ENCODE results near the gene PTPRH.
A peak's percentile ranks its signal among the peaks of the same experiment; 100 is the strongest.
"Not testable (repeated sequence)": the region's sequence is repeated elsewhere in the genome, so short reads cannot be mapped to it uniquely, and the experiment has no call there.

The PTPRH gene

DNA sequence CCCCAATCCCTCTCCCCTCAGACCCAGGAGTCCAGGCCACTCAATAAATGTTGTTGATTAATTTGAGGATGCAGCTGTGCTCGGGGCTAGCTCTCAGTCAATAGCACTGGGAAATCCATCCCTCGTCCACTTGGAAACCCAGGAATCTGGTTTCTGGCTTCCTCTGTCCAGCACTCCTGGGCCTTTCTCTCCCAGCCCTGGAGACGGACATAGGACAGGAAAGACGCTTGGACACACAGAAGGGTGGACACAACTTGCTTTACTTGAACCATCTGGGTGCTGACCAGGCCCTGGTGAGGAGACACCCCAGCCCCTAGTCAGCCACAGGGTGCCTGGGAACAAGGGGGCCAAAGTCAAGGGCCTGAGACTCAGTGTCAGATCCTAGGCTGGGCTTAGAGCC, 50.9 kb downstream of the PTPRH start:
- no peak for DNase-seq (ENCODE audit: low read depth)

DNA sequence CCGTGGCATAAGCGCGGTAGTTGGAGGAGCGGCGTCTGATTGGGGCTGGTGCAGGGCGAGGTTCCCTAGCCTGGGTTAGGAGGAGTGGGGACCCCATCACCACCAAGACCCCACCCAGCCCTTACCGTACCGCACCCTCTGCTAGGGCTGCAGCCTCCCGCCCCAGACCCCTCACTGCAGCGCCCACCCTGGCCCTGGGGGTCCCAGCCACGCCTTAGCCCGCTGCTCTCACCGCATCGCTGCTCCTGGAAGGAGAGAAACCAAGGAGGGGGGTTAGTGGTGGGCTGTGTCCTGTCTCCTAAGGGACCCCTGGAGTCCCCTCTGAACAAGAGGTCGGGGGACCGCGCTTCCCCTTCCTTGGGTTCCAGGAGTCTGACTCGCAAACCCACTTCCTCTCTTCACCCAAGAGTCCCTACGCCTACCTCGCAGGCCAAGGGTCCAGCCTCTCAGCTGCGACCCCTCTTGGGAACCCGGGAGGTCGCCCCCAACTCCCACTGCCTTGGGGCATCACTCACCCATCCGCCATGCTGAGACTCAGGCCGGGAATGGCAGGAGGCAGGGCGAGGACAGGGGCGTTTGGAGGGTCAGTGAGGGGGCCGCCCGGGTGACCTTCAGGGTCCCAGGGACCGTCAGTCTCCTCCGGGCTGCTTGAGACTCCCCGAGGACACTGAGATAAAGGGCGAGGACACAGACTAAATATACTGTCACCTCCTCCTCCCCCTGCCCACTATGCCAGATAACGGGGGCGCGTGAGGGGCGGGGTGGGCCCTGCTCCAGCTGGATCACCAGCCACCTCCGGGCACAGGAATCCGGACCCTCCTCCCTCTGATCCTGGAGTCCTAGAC, 52.0 kb downstream of the PTPRH start, which contains the start of gene TNNI3:
Gene TNNI3, minus strand, starts transcription at position 669 of the 845 bp plus-strand sequence. Its CDS starts 143 bp downstream, at position 526.
- DNase-seq (ENCODE audit: low read depth), result no peak

DNA sequence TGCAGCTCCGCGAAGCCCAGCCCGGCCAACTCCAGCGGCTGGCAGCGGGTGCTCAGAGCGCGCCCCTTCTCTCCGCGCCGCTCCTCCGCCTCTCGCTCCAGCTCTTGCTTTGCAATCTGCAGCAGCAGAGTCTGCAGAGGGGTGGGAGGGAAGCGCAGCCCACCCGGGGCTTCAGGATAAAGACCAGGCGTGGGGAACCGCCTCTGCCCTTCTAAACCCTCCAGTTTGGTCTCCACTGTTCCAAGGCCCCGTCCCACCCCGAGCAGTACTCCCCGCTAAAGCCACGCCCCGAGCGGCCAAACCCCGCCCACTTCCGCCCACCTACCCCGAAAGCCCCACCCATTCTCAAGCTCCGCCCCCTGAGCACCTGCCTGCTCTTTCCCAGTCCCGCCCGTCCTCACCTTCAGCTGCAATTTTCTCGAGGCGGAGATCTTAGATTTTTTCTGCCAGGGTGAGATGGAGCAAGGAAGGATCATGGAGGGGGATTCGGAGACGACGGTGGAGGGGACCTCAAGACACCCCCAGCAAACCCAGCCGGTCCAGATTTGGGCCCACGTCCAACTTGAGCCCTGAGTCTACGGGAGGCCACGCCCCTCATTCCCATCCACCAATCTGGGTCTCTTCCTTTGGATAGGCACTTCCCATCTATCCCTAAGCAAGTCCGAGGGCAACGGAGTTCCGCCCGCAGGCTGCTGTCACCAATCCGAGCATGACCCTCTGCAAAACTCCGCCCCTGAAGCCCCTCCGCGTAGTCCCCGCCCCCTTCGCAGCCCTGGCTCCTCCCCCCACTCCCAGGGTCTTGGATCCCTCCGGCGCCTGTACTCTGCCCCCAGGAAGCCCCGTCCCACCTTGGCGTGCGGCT, 52.9 kb downstream of the PTPRH start:
- DNase-seq (ENCODE audit: low read depth), result peak; percentile 30

- DNase-seq (ENCODE audit: low read depth), result not testable (repeated sequence)
These were observed 53.5 kb downstream of the PTPRH start for GRCh38 chr19:55155784-55156183.

- no peak for DNase-seq (ENCODE audit: low read depth)
These were observed 55.5 kb downstream of the PTPRH start for GRCh38 chr19:55153652-55154264.

- DNase-seq (ENCODE audit: low read depth), result no peak
These were observed 57.3 kb downstream of the PTPRH start for GRCh38 chr19:55152017-55152416.

DNA sequence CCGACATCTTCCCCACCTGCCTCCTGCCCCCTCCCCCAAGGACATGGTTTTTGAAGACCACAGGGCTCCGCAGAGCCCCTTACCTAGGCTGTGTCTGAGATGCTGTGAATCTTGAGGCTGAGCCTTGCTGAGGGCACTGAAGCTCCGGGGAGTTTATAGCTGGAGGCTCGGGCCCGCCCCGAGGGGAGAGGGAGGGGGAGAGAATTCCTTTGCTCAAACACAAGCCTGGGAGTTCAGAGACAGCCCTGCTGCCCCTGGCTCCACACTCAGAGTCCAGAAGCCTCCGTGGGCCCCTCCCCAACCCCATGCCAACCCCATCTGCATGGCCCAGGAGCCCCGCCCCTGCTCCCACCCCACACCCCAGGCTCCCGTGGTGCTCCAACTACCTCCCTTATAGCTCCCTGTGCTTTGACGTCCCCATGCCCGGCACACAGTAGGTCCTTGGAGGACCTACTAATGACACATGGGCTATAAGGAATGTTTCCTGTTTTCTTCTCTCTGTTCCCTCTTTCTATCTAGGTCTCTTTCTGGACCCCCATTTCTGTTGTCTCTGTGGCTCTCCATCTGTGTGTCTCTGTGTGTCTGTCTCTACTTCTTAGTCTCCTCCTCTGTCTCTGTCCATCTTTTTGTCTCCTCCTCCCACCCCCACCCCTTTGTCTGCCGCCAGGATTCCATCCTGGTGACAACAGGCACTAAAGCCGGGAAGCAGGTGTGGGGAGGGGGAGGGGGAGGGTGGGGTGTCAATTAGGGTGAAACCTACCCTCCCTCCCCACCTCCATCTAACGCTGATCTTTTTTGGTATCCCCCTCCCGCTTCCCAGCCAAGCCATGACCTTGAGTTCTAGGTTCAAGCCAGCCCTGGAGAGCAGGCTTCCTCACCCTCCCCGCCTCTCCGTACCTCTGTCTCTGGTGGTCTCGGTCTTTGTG, 60.0 kb downstream of the PTPRH start, which contains the start of gene TNNT1:
Gene TNNT1, minus strand, starts transcription at position 129 of the 926 bp plus-strand sequence. CDS start 2,049 bp downstream, outside the sequence.
- DNase-seq (ENCODE audit: low read depth), result no peak

DNA sequence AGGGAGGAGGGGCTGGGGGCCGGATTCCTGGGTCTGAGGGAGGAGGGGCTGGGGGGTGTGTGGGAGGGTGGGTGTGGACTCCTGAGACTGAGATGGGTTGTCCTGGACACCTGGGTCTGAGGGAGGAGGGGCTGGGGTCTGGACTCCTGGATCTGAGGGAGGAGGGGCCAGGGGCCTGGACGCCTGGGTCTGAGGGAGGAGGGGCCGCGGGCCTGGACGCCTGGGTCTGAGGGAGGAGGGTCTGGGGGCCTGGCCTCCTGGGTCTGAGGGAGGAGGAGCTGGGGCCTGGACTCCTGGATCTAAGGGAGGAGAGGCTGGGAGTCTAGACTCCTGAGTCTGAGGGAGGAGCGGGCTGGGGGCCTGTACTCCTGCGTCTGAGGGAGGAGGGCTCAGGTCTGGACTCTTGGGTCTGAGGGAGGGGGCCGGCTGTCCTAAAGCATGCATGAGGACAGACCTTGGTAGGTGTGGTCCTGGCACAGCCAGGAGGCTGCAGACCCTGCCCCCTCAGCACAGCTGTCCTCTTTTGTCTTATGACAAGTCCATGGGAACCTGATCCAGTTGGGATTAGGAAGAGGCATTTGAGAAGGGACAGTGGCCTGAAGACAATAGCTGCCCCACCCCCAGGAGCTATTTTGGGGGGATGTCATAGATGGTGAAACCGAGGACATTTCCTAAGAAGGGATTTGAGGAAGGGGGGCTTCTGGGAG, 61.6 kb downstream of the PTPRH start:
- no peak for DNase-seq (ENCODE audit: low read depth)

GRCh38 chr19:55146705-55147273, 62.5 kb downstream of the PTPRH start:
- no peak for DNase-seq (ENCODE audit: low read depth)

- no peak for DNase-seq (ENCODE audit: low read depth)
These were observed 63.1 kb downstream of the PTPRH start for GRCh38 chr19:55146078-55146704.

GRCh38 chr19:55145232-55145631, 64.1 kb downstream of the PTPRH start:
- no peak for DNase-seq (ENCODE audit: low read depth)

DNA sequence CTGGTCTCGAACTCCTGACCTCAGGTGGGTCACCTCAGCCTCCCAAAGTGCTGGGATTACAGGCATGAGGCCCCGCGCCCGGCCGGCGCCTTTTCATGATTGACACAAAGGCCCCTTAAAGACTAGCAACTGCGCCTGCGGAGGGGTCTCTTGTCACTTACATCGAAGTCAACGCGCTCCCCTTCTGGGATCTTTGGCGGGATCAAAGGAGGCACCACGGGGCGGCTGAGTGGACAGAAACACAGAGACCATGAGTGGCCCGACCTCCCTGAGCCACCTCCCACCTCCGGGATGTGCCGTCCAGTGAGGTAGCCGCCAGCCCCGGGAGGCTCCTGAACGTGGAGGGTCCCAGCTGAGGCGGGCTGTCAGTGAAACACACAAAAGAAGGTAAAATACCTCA, 67.6 kb downstream of the PTPRH start:
- DNase-seq (ENCODE audit: low read depth), result no peak

GRCh38 chr19:55137915-55138314, 71.4 kb downstream of the PTPRH start:
- no peak for DNase-seq (ENCODE audit: low read depth)

DNA sequence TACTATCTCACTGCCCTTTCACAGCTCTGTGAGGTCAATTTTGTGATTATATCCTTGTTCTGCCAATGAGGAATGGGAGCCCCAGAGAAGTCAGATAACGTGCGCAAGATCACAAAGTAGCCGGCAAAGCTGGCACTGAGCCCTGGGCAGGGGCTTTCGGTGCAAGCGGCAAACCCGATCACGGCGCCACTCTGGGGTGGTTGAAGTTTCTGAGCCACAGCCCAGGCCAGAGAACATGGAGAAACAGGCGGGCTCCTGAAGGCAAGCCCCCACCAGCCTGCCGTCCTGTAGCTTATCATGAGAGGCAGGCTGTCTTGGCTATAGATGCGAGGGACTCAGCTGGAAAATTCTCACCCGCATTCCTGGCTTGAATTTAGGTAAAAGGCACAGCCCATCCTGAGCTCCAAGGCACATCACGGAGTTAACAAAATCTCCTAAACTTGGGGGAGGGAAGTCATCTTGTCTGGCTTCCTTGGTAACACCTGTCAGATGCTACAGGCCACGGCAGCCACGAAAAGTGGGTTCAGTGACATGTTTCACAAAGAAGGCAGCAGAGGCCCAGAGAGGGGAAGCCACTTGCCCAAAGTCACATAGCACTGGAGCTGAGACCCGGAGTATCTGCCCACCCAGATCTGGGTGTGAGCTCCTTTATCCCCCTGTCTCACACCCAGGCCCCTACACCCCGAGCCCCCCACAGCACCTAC, 72.8 kb downstream of the PTPRH start:
- no peak for DNase-seq (ENCODE audit: low read depth)

DNA sequence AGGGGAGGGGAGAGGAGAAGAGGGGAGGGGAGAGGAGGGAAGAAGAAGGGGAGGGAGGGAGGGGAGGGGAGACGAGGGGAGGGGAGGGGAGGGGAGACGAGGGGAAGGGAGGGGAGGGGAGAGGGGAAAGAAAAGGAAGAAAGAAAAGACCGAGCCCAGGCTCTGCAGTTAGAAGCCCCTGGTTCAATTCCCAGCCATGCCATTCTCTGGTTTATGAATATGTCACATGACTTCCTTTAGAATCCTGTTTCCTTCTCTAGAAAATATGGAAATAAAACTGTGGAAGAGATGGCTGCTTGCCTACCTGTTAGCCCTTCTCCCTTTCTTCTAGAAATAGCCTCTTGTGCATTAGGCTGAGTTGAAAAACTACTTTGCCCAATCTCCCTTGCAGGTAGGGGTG, 74.6 kb downstream of the PTPRH start:
- no peak for DNase-seq (ENCODE audit: low read depth)

DNA sequence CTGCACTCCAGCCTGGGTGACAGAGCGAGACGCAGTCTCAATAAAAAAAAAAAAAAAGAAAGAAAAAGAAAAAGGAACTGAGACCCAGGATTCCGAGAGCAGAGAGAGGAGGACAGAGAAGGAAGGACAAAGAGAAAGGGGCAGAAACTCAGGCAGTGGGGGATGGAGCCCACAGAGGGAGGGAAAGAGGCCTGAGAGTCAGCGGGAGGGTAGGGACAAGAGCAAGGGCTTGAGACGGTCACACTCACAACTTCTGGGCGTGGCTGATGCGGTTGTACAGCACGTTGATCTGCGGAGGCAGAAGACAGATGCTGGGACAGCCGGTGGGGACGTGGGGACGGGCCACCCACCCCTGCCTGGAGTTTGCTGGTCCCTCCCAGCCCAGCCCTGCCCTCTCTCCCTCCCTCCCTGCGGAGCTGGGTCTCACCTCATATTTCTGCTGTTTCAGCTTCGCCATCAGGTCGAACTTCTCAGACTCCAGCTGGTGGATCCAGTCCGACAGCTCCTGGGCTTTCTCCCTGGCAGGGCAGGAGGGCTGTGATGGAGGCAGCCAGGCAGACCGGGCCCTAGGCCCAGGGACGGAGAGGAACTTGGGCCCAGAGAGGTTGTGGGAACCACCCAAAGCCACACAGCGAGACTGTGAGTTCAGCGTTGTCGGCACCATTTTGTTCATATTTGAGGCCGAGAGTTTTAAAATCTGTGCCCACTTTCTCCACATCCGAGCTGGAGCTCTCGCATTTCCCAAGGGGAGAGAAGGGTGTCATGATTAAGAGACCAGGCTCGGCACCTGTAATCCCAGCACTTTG, 75.5 kb downstream of the PTPRH start:
- DNase-seq (ENCODE audit: low read depth), result no peak

DNA sequence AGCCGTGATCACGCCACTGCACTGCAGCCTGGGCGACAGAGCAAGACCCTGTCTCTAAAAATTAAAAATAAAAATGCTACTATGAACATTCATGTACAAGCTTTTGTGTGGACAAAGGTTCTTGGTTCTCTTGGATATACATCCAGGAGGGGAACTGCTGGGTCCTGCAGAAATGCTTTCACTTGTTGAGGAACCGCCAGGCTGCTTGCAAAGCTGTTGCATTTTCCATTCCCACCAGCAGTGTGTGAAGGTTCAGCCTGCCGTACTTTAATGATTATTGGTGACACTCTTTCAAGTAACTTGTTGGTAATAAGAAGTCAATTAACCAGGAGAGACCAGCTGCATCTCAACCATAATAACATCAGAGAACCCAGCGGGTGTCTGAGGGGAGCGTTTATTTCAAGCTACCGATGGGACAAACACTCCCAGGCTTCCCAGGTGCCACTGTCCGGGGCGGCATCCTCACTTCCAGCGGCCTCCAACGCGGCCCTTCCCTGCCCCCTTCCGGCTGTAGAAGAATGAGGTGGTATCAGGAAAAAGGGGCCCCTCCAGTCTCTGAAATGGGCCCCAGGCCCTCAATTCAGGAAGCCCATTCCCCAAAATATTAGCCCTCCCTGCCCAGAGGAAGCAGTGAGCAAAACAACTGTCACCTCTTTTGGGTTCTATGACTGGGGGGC, 76.7 kb downstream of the PTPRH start:
- no peak for DNase-seq (ENCODE audit: low read depth)

- no peak for DNase-seq (ENCODE audit: low read depth)
These were observed 77.9 kb downstream of the PTPRH start for GRCh38 chr19:55131421-55131820.

Measured in fibroblast of the conjunctiva (primary cell).